Stimulated activated CD4-positive, alpha-beta T cell treated with anti-CD3 and anti-CD28 coated beads, Interleukin-2, amount 100 ng/mL, for 24 hours (primary cell): ENCODE results near the gene SEMA4A.

ENCODE experiments used
- DNase-seq, 2 donors: peaks; one replicate each; pipeline ENCODE4 v3.0.0-alpha.2; 2020

SEMA4A gene

DNA sequence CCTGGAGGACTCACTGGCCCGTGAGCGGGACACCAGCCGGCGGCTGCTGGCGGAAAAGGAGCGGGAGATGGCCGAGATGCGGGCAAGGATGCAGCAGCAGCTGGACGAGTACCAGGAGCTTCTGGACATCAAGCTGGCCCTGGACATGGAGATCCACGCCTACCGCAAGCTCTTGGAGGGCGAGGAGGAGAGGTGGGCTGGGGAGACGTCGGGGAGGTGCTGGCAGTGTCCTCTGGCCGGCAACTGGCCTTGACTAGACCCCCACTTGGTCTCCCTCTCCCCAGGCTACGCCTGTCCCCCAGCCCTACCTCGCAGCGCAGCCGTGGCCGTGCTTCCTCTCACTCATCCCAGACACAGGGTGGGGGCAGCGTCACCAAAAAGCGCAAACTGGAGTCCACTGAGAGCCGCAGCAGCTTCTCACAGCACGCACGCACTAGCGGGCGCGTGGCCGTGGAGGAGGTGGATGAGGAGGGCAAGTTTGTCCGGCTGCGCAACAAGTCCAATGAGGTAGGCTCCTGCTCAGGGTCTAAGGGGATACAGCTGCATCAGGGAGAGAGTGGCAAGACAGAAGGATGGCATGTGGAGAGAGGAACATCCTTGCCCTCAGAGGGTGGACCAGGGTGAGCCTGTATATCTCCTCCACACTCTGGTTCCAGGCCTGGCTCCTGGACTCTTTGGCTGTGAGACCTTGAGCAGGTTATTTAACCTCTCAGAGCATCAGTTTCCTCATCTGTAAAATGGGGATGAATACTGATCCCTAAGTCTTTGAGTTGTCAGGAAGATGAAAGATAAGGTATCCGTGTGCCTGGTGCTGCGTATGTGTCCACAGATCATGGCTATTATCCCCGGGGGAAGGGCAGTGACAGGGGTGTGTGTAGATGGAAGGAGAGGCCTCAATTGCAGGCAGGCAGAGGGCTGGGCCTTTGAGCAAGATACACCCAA, 17.2 kb upstream of the SEMA4A start:
- DNase-seq: no peak

DNA sequence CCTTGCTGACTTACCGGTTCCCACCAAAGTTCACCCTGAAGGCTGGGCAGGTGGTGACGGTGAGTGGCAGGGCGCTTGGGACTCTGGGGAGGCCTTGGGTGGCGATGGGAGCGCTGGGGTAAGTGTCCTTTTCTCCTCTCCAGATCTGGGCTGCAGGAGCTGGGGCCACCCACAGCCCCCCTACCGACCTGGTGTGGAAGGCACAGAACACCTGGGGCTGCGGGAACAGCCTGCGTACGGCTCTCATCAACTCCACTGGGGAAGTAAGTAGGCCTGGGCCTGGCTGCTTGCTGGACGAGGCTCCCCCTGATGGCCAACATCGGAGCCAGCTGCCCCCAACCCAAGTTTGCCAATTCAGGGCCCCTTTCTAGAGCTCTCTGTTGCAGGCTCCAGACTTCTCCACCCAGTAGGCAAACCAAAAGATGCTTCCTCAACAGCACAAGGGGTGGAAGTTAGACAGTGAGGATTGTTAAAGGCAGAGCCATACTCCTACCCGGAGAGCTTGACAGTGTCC, 16.4 kb upstream of the SEMA4A start:
- no peak for DNase-seq

GRCh38 chr1:156138458-156138867, 14.9 kb upstream of the SEMA4A start:
- no peak for DNase-seq

DNA sequence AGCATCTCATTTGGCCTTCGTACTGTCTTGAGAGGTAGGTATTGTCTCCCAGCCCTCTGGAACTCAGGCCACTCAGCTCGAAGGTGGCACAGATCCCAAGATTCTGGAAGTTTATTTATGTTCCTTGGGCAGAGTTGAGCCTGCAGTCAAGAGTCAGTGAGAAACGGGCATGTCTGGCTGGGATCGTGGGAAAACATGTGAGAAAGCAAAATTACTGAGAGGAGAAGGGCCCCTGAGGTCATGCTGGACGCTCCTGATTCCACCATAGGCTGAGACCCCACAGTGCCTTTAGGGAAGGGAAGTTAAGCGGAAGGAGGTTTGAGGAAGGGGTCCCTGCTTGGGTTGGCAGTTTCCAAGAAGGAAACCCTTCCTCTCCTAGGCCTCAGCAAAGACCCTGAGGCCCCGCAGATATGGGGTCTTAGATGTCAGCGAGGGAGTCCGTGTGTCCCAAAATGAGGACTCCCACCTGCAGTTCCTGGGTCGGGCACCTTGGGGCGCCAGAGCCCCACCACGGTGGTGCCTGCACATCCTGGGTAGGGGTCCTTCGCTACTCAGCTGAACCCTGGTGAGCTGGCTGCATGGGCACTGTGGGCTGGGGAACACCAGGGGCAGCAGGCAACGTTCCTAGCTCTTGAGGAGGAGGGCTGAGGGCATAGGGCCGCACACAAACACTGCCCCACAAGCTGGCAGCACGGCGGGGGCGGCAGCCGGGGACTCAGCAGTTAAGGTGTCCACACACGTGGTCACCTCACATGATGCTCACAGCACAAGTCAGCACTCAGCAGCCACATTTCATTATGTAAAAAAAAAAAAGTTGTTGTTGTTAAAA, 12.3 kb upstream of the SEMA4A start:
- DNase-seq: peak; percentile 58 to 62

GRCh38 chr1:156143765-156144489, 9.5 kb upstream of the SEMA4A start:
- no peak for DNase-seq

GRCh38 chr1:156144742-156145141, 8.6 kb upstream of the SEMA4A start:
- DNase-seq: no peak

DNA sequence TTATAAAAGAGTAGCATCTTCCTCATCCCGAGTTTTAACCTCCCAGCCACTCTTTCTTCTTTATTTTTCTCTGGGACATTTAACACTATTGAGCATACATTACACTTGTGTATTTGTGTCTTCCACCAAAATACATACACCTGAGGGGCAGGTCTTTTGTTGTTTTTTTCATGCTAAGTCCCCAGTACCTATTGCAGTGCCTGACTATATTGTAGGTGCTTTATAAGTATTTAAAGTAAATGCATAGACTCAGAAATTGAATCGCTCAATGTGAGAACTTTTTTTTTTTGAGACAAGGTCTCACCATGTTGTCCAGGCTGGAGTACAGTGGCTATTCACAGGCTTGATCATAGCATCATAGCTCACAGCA, 7.8 kb upstream of the SEMA4A start:
- no peak for DNase-seq

DNA sequence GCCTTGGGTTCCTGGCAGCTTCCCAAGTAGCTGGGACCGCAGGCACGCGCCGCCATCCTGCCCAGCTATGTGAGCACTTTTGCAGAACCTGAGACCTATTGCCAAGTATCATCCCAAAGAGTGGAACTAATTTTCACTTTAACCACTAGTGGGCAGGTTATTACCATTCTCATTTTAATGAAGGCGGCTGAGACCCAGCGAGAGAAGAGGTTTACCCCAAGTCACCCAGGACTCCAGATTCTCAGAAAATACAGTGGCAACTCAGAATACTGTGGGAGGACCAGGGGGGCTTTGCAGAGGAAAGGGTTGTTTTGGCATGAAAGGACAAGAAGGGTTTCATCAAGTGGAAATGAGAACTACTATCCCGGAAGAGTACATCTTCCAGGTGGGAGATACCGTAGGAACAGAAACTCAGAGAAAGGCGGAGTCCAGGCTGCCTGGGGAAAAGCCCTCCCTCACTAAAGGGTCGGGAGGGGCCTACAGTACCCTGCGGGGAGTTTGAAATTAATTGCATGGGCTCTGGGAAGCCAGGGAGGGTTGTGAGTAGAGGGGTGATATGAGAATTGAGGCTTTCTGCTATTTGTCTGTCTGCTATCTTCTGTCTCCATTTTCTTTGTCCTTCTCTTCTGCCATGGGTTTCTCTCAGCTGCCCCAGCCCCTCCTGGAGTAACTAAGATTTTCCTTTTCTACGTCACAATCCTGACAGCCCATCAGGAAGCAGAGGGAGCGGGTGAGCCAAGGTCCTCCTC, 7.2 kb upstream of the SEMA4A start:
- peak; percentile 51 to 55 for DNase-seq

GRCh38 chr1:156146769-156147405, 6.5 kb upstream of the SEMA4A start:
- no peak for DNase-seq

GRCh38 chr1:156148216-156148615, 5.2 kb upstream of the SEMA4A start:
- DNase-seq: no peak

DNA sequence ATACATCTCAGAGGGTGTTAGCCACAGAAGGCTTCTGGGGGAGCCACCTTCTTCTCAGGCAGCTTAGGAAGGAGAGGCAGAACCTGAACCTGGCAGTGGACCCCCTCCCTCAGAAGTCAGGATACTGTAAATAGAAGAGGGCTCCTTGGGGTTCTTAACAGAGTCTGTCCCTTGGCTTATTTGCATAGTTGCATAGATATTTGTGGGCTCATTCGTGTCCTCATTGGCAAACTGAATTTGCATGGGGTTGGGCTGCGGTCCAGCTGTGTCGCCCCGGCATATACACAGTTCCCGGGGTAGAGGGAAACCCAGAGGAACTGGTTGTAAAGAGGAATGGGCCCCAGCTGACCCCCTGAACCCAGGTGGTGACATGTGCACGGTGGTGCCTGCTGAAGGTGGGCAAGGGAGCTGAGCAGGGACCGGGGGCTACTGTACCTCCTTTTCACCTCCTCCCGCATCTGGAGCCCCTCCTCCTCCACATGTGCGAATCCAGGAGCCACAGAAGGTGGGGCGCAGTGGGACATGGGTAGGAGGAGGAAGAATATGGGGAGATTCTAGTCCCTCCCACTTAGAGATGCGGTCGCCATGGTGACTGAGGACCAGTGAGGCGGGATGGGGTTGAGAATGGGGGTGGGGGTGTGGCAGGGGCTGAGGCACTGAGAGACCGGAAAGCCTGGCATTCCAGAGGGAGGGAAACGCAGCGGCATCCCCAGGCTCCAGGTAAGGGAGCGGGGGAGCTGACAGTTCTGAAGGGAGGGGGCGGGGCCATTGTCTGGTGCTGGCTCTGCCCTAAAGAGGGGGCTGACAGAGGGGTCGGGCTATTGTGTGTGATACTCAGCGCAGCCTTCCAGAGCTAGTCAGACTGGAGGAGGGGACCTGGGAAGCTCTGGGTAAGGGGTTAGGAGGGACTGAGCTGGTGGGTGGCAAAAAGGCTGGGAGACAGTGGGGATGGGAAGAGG, 3.7 kb upstream of the SEMA4A start:
- DNase-seq: no peak

- no peak for DNase-seq
Measured at GRCh38 chr1:156150333-156151011, 2.9 kb upstream of the SEMA4A start.

- no peak for DNase-seq
Measured at GRCh38 chr1:156151093-156151688, 2.2 kb upstream of the SEMA4A start.

GRCh38 chr1:156152628-156153027, 757 bp upstream of the SEMA4A start:
- no peak for DNase-seq

GRCh38 chr1:156154317-156154749, 948 bp downstream of the SEMA4A start:
- peak in 1 of 2 donors; percentile 67 for DNase-seq

DNA sequence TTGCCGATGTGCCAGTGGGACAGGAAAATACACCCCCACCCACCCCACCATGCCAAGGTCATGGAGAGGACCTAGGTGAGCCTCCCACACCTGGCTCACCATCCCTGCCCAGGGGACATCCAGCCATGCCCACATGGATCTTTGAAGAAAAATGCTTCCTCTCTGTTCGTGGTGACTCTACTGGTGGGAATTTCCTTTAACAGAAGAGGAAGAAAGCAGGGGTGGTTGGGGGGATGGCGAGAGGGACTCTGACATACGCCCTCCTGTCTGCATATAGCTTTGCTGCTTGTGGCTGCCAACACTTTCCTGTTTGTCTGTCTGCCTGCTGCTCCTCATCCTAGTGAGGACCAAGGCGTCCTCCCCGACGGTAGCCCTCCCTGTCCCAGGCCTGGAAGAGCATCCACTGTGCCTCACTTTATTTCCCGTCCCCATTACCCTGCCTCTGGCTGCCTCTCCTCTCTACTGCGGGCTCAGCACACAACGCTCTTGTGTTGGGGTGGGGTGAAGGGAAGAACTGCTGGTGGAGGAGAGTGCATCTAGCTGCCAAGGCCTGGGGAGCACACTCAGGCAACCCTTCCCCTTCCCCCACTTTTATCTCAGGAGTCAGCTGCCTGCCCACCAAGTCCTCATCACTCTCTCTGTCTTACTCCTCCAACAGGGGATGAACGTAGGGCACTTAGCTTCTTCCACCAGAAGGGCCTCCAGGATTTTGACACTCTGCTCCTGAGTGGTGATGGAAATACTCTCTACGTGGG, 2.5 kb downstream of the SEMA4A start:
- DNase-seq: no peak

DNA sequence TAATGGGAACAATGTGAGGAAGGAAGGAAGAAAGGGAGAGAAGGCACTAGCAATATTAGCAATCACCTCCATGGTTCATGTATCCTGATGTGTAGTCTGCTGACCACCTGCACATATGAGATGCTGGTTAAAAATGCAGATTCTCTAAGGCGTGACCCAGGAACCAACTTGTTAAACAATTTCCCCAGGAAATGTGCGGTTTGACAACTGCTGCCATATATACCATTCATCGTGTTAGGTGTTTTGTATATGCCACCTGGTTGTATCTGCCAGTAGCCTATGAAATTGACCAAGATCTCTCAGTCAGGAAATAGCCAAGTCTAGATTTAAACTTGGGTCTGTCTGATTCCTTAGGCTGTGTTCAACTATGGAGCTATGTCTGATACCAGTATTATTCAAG, 4.1 kb downstream of the SEMA4A start:
- DNase-seq: no peak

- no peak for DNase-seq
Measured at GRCh38 chr1:156157966-156158365, 4.6 kb downstream of the SEMA4A start.
